ENCODE data around the gene STX16. TPM values are rescaled to one million over a fixed set of nuclear protein-coding genes. Genes with fewer than 3 reads are reported as not detected.

The STX16 gene
- polyA plus RNA-seq, 6 donors from 2014 or later, result 15.7 to 35.7 (median 20.8) TPM

DNA sequence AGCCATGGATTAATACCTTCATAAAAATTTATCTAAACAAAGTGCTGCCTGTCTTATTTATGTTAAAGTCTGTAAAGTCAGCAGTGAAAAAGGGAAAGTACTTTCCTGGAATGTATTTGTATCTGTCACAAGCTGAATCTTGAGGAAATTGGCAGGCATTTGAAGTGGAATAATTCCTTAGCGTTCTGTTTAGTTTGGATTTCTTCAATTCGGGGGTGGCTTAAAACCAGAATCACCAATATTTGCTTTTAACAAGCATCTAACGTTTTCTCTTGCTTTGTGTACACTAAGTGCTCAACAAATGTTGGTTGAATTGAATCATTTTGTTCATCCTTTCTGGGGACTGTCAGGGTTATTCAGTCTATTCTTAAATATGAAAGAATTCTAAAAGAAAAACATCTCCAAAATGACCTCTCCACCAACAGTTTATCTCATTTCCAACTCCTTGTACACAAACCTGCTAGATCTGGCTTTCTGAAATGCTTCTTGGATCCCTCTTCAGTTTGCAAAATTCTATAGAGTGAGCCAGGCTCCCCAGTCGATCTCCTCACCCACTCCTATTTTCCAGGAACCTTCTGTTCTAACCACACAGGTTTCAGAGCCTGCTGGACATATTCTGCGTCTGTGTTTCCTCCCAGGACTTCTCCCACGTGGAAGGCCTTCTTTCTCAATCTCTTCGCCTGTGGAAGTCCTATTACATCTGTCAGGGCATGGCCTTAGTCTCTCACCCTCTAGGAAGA lies 39.5 kb downstream of the STX16 start:
- Mint-ChIP-seq H3K9me3 (no peaks in the 10 kb centered on the region), H3K27me3 (no peaks in the 10 kb centered on the region), H3K27ac (peak overlapping the region in 5 of 6 donors; percentile 70 to 88 (median 82)), H3K4me1 (peaks cover 9 to 12% (median 9%) of the 10 kb centered on the region in 3 donors), H3K36me3 (peaks cover 0 to 1% of the 10 kb centered on the region in 2 donors), H3K4me3 (peak overlapping the region in 6 of 8 donors; percentile 12 to 70 (median 41))
- ATAC-seq (ENCODE audit: low read depth in 2 of 2) (no peak), DNase-seq (no peak)

- Mint-ChIP-seq H3K4me1 (peaks cover 9 to 12% (median 9%) of the 10 kb centered on the region in 3 donors), H3K4me3 (peak overlapping the region; percentile 36 to 85 (median 54)), H3K27me3 (no peaks in the 10 kb centered on the region), H3K9me3 (no peaks in the 10 kb centered on the region), H3K36me3 (no peaks in the 10 kb centered on the region), H3K27ac (peak overlapping the region in 3 of 6 donors; percentile 42 to 73 (median 42))
- no peak for DNase-seq
- ATAC-seq (ENCODE audit: low read depth in 2 of 2), result no peak
Observed at GRCh38 chr20:58691773-58692578, 40.9 kb downstream of the STX16 start.

DNA sequence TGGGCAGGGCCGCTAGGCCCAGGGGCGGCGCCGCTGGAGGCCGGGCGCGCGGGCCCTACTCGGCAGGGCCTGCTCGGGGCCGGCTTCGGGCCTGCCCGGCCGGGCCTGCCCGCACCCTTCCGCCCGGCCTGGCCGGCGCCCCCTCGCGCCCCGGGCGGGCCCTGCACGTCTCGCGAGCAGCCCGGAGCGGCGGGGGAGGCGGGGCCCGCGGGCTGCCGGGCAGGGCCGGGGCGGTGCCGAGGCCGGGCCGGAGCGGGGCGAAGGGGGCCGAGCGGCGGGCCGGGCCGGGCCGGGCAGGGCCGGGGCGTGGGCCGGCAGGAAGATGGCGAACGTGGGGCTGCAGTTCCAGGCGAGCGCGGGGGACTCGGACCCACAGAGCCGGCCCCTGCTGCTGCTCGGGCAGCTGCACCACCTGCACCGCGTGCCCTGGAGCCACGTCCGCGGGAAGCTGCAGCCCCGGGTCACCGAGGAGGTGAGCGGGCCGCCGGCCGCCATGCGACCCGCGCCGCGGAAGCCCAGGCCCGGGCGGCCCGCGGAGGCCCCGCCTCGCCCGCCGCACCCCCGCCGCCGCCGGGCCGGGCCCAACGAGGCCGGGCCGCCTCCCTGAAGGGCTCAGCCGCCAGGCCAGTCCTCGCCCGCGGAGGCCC lies 41.6 kb downstream of the STX16 start, which contains the start of gene NPEPL1:
NPEPL1 (plus strand) TSS at position 222 of the 647 bp plus-strand sequence; CDS start at position 323, 101 bp downstream.
- Mint-ChIP-seq H3K9me3 (no peaks in the 10 kb centered on the region), H3K36me3 (no peaks in the 10 kb centered on the region), H3K27me3 (no peaks in the 10 kb centered on the region), H3K4me1 (peaks cover 9 to 12% (median 9%) of the 10 kb centered on the region in 3 donors), H3K4me3 (peak within 1 kb of the TSS; percentile 73 to 87 (median 80)), H3K27ac (peak within 1 kb of the TSS in 5 of 6 donors; percentile 19 to 90 (median 73))
- ATAC-seq (ENCODE audit: low read depth in 2 of 2) (peak; percentile 95 to 96), DNase-seq (peak; percentile 65)

DNA sequence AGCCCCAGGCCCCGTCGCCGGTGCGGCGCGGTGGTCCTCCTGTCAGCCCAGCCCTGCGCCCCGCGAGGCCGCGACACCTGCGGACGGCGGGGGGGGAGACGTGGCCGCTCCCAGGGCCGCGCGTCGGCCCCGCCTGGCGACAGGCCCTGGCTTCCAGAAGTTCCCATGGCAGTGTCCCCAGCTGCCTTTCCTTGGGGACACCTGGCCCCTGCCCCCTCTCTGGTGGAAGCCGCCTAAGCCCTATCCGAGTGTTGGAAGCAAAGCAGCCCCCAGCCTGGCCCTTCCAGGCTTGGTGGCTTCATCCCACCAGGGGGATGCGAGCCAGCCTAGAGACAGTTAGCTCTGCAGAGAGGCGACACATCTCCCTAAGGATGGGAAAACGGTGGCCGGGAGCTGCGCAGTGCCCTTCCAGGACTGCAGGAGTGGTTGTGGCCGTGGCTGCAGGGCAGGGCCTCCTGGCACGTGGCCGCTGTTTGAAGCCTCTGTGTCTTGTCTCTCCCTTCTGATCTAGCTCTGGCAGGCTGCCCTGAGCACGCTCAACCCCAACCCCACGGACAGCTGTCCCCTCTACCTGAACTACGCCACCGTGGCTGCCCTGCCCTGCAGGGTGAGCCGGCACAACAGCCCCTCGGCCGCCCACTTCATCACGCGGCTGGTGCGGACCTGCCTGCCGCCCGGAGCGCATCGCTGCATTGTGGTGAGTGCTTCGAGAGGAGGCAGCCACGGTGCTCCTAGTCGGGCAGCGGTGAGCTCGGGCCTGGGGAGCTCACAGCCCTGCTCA lies 42.3 kb downstream of the STX16 start:
- Mint-ChIP-seq H3K4me1 (peaks cover 9 to 12% (median 9%) of the 10 kb centered on the region in 3 donors), H3K36me3 (no peaks in the 10 kb centered on the region), H3K4me3 (peak overlapping the region; percentile 73 to 87 (median 79)), H3K27me3 (no peaks in the 10 kb centered on the region), H3K27ac (peak overlapping the region in 5 of 6 donors; percentile 19 to 90 (median 72)), H3K9me3 (no peaks in the 10 kb centered on the region)
- DNase-seq (peak; percentile 17), ATAC-seq (ENCODE audit: low read depth in 2 of 2) (no peak)

- Mint-ChIP-seq H3K27ac (peak overlapping the region in 2 of 6 donors; percentile 78 to 83), H3K4me1 (peaks cover 9 to 12% (median 9%) of the 10 kb centered on the region in 3 donors), H3K36me3 (no peaks in the 10 kb centered on the region), H3K9me3 (no peaks in the 10 kb centered on the region), H3K27me3 (no peaks in the 10 kb centered on the region), H3K4me3 (peak overlapping the region in 4 of 8 donors; percentile 73 to 82 (median 79))
- no peak for DNase-seq
- ATAC-seq (ENCODE audit: low read depth in 2 of 2), result no peak
Observed at GRCh38 chr20:58694241-58695083, 43.4 kb downstream of the STX16 start.

DNA sequence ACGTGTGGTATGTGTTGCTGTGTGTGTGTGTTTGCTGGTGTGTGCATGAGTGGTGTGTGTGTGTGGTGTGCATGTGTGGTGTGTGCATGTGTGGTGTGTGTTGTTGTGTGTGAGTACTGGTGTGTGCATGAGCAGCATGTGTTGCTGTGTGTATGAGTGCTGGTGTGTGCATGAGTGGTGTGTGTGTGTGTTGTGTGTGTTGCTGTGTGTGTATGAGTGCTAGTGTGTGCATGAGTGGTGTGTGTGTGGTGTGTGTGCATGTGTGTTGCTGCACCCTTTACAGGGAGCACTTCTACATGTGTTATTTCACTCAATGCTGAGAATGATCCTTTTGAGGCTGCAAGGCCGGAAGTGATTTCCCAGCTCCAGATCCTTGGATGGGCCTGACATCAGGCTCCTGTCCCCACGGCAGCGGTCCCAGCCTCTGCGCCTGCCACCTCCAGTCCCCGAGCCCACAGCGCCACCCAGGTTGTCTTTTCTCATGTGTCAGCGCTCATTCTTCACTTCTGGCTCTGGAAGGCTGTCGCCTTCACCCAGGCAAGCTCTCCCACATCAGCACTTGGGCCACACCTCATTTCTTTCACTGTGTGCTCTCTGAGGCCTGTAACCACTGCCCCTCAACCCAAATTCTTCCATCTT lies 44.1 kb downstream of the STX16 start:
- no peaks in the 10 kb centered on the region for H3K36me3 Mint-ChIP-seq
- no peaks in the 10 kb centered on the region for H3K9me3 Mint-ChIP-seq
- ATAC-seq (ENCODE audit: low read depth in 2 of 2) (no peak), DNase-seq (no peak)
- no peaks in the 10 kb centered on the region for H3K27me3 Mint-ChIP-seq
- peaks cover 6 to 12% (median 9%) of the 10 kb centered on the region in 3 donors for H3K4me1 Mint-ChIP-seq
- no peak overlapping the region for H3K4me3 Mint-ChIP-seq
- H3K27ac Mint-ChIP-seq, result no peak overlapping the region

DNA sequence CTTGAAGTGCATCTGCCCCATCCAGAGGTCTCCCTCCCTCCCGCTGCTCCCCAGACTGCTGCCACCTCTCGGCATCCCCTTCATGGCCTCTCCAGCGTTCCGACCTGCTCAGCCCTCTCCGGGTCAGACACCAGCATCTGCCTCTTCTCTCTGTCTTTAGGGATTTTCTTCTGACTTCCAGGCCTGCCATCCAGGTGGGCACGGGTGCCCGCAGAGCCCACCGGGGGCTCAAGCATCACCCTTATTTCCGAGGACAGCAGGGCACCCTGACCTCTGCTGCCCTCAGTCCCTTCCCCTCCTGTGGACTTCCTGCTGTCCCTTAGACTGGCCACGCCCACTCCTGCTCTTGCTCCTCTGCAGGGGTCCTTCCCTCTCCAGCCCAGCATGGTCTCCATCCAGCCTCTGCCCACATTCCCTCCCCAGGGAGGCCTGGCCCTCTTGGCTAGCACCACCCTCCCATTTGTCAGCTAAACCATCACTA lies 44.9 kb downstream of the STX16 start:
- DNase-seq (no peak), ATAC-seq (ENCODE audit: low read depth in 2 of 2) (no peak)
- Mint-ChIP-seq H3K27ac (no peak overlapping the region), H3K36me3 (no peaks in the 10 kb centered on the region), H3K9me3 (no peaks in the 10 kb centered on the region), H3K27me3 (no peaks in the 10 kb centered on the region), H3K4me1 (peaks cover 6 to 12% (median 9%) of the 10 kb centered on the region in 3 donors), H3K4me3 (no peak overlapping the region)

- ATAC-seq (ENCODE audit: low read depth in 2 of 2) (no peak), DNase-seq (no peak)
- Mint-ChIP-seq H3K27ac (no peak overlapping the region), H3K4me3 (no peak overlapping the region), H3K4me1 (peaks cover 6 to 12% (median 9%) of the 10 kb centered on the region in 3 donors), H3K36me3 (no peaks in the 10 kb centered on the region), H3K9me3 (no peaks in the 10 kb centered on the region), H3K27me3 (no peaks in the 10 kb centered on the region)
Observed at GRCh38 chr20:58696411-58696961, 45.4 kb downstream of the STX16 start.

- Mint-ChIP-seq H3K4me1 (peaks cover 3 to 12% (median 9%) of the 10 kb centered on the region in 3 donors), H3K27me3 (no peaks in the 10 kb centered on the region), H3K9me3 (no peaks in the 10 kb centered on the region), H3K36me3 (peaks cover 1 to 2% of the 10 kb centered on the region in 2 donors), H3K4me3 (no peak overlapping the region), H3K27ac (peak overlapping the region in 1 of 6 donors; percentile 15)
- DNase-seq (no peak), ATAC-seq (ENCODE audit: low read depth in 2 of 2) (no peak)
Observed at GRCh38 chr20:58697201-58697866, 46.3 kb downstream of the STX16 start.

GRCh38 chr20:58697867-58698703 lies 47.0 kb downstream of the STX16 start:
- peak overlapping the region in 1 of 6 donors; percentile 58 for H3K27ac Mint-ChIP-seq
- no peaks in the 10 kb centered on the region for H3K27me3 Mint-ChIP-seq
- no peaks in the 10 kb centered on the region for H3K9me3 Mint-ChIP-seq
- DNase-seq (no peak), ATAC-seq (ENCODE audit: low read depth in 2 of 2) (no peak)
- peaks cover 3 to 12% (median 9%) of the 10 kb centered on the region in 3 donors for H3K4me1 Mint-ChIP-seq
- peak overlapping the region in 1 of 8 donors; percentile 2 for H3K4me3 Mint-ChIP-seq
- peaks cover 9 to 10% of the 10 kb centered on the region in 2 donors for H3K36me3 Mint-ChIP-seq
